22Rv1 (cell line): Measurements from ENCODE around the gene SRP68.

ENCODE experiments used
- ZFX ChIP-seq: fragments of 450-650 bp; IDR thresholded peaks from 2 replicates; pipeline ENCODE4 v1.6.1; 2017; ENCODE audit warnings: antibody characterized with exemption, borderline replicate concordance
- TF ChIP-seq, protein P1 (sequence below): fragments of 450-650 bp; IDR thresholded peaks from 2 replicates; pipeline ENCODE4 v1.5.1; 2017; ENCODE audit warnings: mild to moderate bottlenecking

GRCh38 chr17:76003915-76004314 lies 68.4 kb downstream of the SRP68 start:
- TF ChIP-seq, protein P1, sequence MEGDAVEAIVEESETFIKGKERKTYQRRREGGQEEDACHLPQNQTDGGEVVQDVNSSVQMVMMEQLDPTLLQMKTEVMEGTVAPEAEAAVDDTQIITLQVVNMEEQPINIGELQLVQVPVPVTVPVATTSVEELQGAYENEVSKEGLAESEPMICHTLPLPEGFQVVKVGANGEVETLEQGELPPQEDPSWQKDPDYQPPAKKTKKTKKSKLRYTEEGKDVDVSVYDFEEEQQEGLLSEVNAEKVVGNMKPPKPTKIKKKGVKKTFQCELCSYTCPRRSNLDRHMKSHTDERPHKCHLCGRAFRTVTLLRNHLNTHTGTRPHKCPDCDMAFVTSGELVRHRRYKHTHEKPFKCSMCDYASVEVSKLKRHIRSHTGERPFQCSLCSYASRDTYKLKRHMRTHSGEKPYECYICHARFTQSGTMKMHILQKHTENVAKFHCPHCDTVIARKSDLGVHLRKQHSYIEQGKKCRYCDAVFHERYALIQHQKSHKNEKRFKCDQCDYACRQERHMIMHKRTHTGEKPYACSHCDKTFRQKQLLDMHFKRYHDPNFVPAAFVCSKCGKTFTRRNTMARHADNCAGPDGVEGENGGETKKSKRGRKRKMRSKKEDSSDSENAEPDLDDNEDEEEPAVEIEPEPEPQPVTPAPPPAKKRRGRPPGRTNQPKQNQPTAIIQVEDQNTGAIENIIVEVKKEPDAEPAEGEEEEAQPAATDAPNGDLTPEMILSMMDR = no peak
- no peak for TF ChIP-seq ZFX
